ENCODE data around the gene ZNF324.
A peak's percentile ranks its signal among the peaks of the same experiment; 100 is the strongest.
"Not testable (repeated sequence)": the region's sequence is repeated elsewhere in the genome, so short reads cannot be mapped to it uniquely, and the experiment has no call there.

ZNF324 gene

GRCh38 chr19:58482372-58482771 lies 15.5 kb downstream of the ZNF324 start:
- Histone ChIP-seq H3K36me3 (peaks cover 0 to 34% (median 16%) of the 10 kb centered on the region in 11 experiments; a peak in 13 of 22 replicates), H3K4me3 (no peak overlapping the region), H3K9me3 (replicated peaks in 1 of 11) (no peaks in the 10 kb centered on the region), H3K9ac (peak overlapping the region in 6 of 11 experiments; percentile 15 to 51 (median 33); a peak in 5 of 22 replicates), H3K27ac (peak overlapping the region in 7 of 11 experiments; percentile 6 to 36 (median 26); a peak in 9 of 22 replicates), H3K27me3 (no peaks in the 10 kb centered on the region), H3K4me1 (peaks cover 4 to 37% (median 22%) of the 10 kb centered on the region in 10 experiments; a peak in 19 of 20 replicates), H4K20me1 (no peaks in the 10 kb centered on the region), H3K4me2 (peak overlapping the region in 9 of 11 experiments; percentile 6 to 66 (median 42); a peak in 15 of 22 replicates)
- no peak for TF ChIP-seq Cebpa-rat (IDR thresholded peaks at IDR 0.05)

- H3K27ac ChIP-seq: no peak overlapping the region
- peaks cover 0 to 31% (median 17%) of the 10 kb centered on the region in 10 experiments; a peak in 16 of 20 replicates for H3K4me1 ChIP-seq
- no peak overlapping the region for H3K4me3 ChIP-seq
- TF ChIP-seq Cebpa-rat (IDR thresholded peaks at IDR 0.05): no peak
- H3K9ac ChIP-seq: no peak overlapping the region
- no peaks in the 10 kb centered on the region for H3K9me3 ChIP-seq (replicated peaks in 1 of 11)
- H3K4me2 ChIP-seq: no peak overlapping the region
- peaks cover 0 to 34% (median 16%) of the 10 kb centered on the region in 11 experiments; a peak in 13 of 22 replicates for H3K36me3 ChIP-seq
- no peaks in the 10 kb centered on the region for H4K20me1 ChIP-seq
- H3K27me3 ChIP-seq: no peaks in the 10 kb centered on the region
Measured at GRCh38 chr19:58483776-58484175, 16.9 kb downstream of the ZNF324 start.

GRCh38 chr19:58484349-58484748 lies 17.5 kb downstream of the ZNF324 start:
- not testable (repeated sequence) for H3K27me3 ChIP-seq; H4K20me1 ChIP-seq; H3K4me2 ChIP-seq; H3K9ac ChIP-seq; H3K27ac ChIP-seq; H3K9me3 ChIP-seq (replicated peaks in 1 of 11); H3K4me3 ChIP-seq
- peaks cover 0 to 34% (median 16%) of the 10 kb centered on the region in 11 experiments; a peak in 12 of 22 replicates for H3K36me3 ChIP-seq
- H3K4me1 ChIP-seq: peaks cover 0 to 31% (median 17%) of the 10 kb centered on the region in 10 experiments; a peak in 16 of 20 replicates

- Histone ChIP-seq H3K9me3 (replicated peaks in 1 of 11) (no peaks in the 10 kb centered on the region), H3K27me3 (no peaks in the 10 kb centered on the region), H3K4me2 (no peak overlapping the region), H3K4me1 (no peaks in the 10 kb centered on the region), H3K36me3 (no peaks in the 10 kb centered on the region), H3K27ac (no peak overlapping the region), H3K4me3 (no peak overlapping the region), H4K20me1 (no peaks in the 10 kb centered on the region), H3K9ac (no peak overlapping the region)
- no peak for TF ChIP-seq Cebpa-rat (IDR thresholded peaks at IDR 0.05)
Measured at GRCh38 chr19:58491393-58491792, 24.5 kb downstream of the ZNF324 start.

- Histone ChIP-seq H3K4me1 (peaks cover 0 to 3% (median 0%) of the 10 kb centered on the region in 10 experiments; a peak in 2 of 20 replicates), H3K27me3 (no peaks in the 10 kb centered on the region), H3K36me3 (no peaks in the 10 kb centered on the region), H3K9me3 (replicated peaks in 1 of 11) (no peaks in the 10 kb centered on the region), H3K9ac (no peak overlapping the region), H3K4me2 (no peak overlapping the region), H3K4me3 (no peak overlapping the region), H3K27ac (no peak overlapping the region), H4K20me1 (no peaks in the 10 kb centered on the region)
- no peak for TF ChIP-seq Cebpa-rat (IDR thresholded peaks at IDR 0.05)
Measured at GRCh38 chr19:58492265-58492664, 25.4 kb downstream of the ZNF324 start.

- no peaks in the 10 kb centered on the region for H3K27me3 ChIP-seq
- TF ChIP-seq Cebpa-rat (IDR thresholded peaks at IDR 0.05): no peak
- H3K4me3 ChIP-seq: peak overlapping the region in 4 of 10 experiments; percentile 57 to 68 (median 64); a peak in 5 of 20 replicates
- peak overlapping the region in 1 of 11 experiments; percentile 56; a peak in 2 of 22 replicates for H3K27ac ChIP-seq
- H3K4me1 ChIP-seq: peaks cover 17 to 32% (median 25%) of the 10 kb centered on the region in 10 experiments
- no peaks in the 10 kb centered on the region for H3K36me3 ChIP-seq
- peaks cover 0 to 9% (median 0%) of the 10 kb centered on the region in 11 experiments; a peak in 3 of 22 replicates for H3K9me3 ChIP-seq (replicated peaks in 1 of 11)
- H3K9ac ChIP-seq: peak overlapping the region in 3 of 11 experiments; percentile 74 to 78 (median 75); a peak in 5 of 22 replicates
- H3K4me2 ChIP-seq: peak overlapping the region; percentile 72 to 99 (median 95); a peak in 21 of 22 replicates
- no peaks in the 10 kb centered on the region for H4K20me1 ChIP-seq
Measured at GRCh38 chr19:58497634-58498170, 30.8 kb downstream of the ZNF324 start.

- H3K27me3 ChIP-seq: no peaks in the 10 kb centered on the region
- TF ChIP-seq Cebpa-rat (IDR thresholded peaks at IDR 0.05): no peak
- H3K9me3 ChIP-seq (replicated peaks in 1 of 11): peaks cover 0 to 9% (median 0%) of the 10 kb centered on the region in 11 experiments; a peak in 3 of 22 replicates
- H3K4me2 ChIP-seq: peak overlapping the region; percentile 72 to 99 (median 95)
- H3K9ac ChIP-seq: peak overlapping the region in 9 of 11 experiments; percentile 11 to 79 (median 74); a peak in 15 of 22 replicates
- peak overlapping the region; percentile 54 to 68 (median 60) for H3K4me3 ChIP-seq
- peaks cover 17 to 32% (median 25%) of the 10 kb centered on the region in 10 experiments for H3K4me1 ChIP-seq
- no peaks in the 10 kb centered on the region for H4K20me1 ChIP-seq
- no peaks in the 10 kb centered on the region for H3K36me3 ChIP-seq
- peak overlapping the region in 8 of 11 experiments; percentile 13 to 83 (median 49); a peak in 11 of 22 replicates for H3K27ac ChIP-seq
Measured at GRCh38 chr19:58498316-58499020, 31.6 kb downstream of the ZNF324 start.

GRCh38 chr19:58499021-58499927 lies 32.4 kb downstream of the ZNF324 start:
- H3K4me1 ChIP-seq: peaks cover 17 to 32% (median 25%) of the 10 kb centered on the region in 10 experiments
- peak overlapping the region; percentile 54 to 68 (median 62) for H3K4me3 ChIP-seq
- no peaks in the 10 kb centered on the region for H3K27me3 ChIP-seq
- H4K20me1 ChIP-seq: no peaks in the 10 kb centered on the region
- H3K4me2 ChIP-seq: peak overlapping the region; percentile 84 to 99 (median 96)
- peak in 2 of 11 experiments; percentile 48 to 71; a peak in 2 of 22 replicates for TF ChIP-seq Cebpa-rat (IDR thresholded peaks at IDR 0.05)
- peak overlapping the region; percentile 68 to 84 (median 78) for H3K9ac ChIP-seq
- peak overlapping the region; percentile 36 to 87 (median 79); a peak in 21 of 22 replicates for H3K27ac ChIP-seq
- no peaks in the 10 kb centered on the region for H3K36me3 ChIP-seq
- H3K9me3 ChIP-seq (replicated peaks in 1 of 11): peaks cover 0 to 9% (median 0%) of the 10 kb centered on the region in 11 experiments; a peak in 3 of 22 replicates
